ENCODE results near the gene FAM151A.

FAM151A gene

GRCh38 chr1:54580856-54581550 lies 42.3 kb downstream of the FAM151A start:
- H3K36me3 Mint-ChIP-seq, result no peaks in the 10 kb centered on the region
- no peaks in the 10 kb centered on the region for H3K9me3 Mint-ChIP-seq
- H3K4me1 Mint-ChIP-seq, result no peaks in the 10 kb centered on the region
- no peak overlapping the region for H3K27ac Mint-ChIP-seq
- no peak for ATAC-seq
- H3K4me3 Mint-ChIP-seq, result no peak overlapping the region
- no peaks in the 10 kb centered on the region for H3K27me3 Mint-ChIP-seq

- ATAC-seq, result no peak
- Mint-ChIP-seq H3K4me3 (no peak overlapping the region), H3K27ac (no peak overlapping the region), H3K36me3 (no peaks in the 10 kb centered on the region), H3K9me3 (no peaks in the 10 kb centered on the region), H3K4me1 (no peaks in the 10 kb centered on the region), H3K27me3 (peaks cover 16% of the 10 kb centered on the region)
Observed at GRCh38 chr1:54579337-54579781, 44.0 kb downstream of the FAM151A start.

- H3K4me3 Mint-ChIP-seq, result no peak overlapping the region
- no peaks in the 10 kb centered on the region for H3K9me3 Mint-ChIP-seq
- no peak for ATAC-seq
- no peaks in the 10 kb centered on the region for H3K4me1 Mint-ChIP-seq
- peaks cover 26% of the 10 kb centered on the region for H3K27me3 Mint-ChIP-seq
- no peaks in the 10 kb centered on the region for H3K36me3 Mint-ChIP-seq
- no peak overlapping the region for H3K27ac Mint-ChIP-seq
Observed at GRCh38 chr1:54577612-54578011, 45.7 kb downstream of the FAM151A start.

- Mint-ChIP-seq H3K9me3 (no peaks in the 10 kb centered on the region), H3K4me3 (no peak overlapping the region), H3K36me3 (no peaks in the 10 kb centered on the region), H3K4me1 (no peaks in the 10 kb centered on the region), H3K27ac (no peak overlapping the region), H3K27me3 (peaks cover 38% of the 10 kb centered on the region)
- no peak for ATAC-seq
Observed at GRCh38 chr1:54575605-54576290, 47.6 kb downstream of the FAM151A start.

GRCh38 chr1:54575161-54575560 lies 48.2 kb downstream of the FAM151A start:
- Mint-ChIP-seq H3K36me3 (no peaks in the 10 kb centered on the region), H3K9me3 (no peaks in the 10 kb centered on the region), H3K27ac (no peak overlapping the region), H3K4me3 (no peak overlapping the region), H3K4me1 (no peaks in the 10 kb centered on the region), H3K27me3 (peaks cover 38% of the 10 kb centered on the region)
- ATAC-seq, result no peak

- no peaks in the 10 kb centered on the region for H3K9me3 Mint-ChIP-seq
- H3K36me3 Mint-ChIP-seq, result no peaks in the 10 kb centered on the region
- peaks cover 44% of the 10 kb centered on the region for H3K27me3 Mint-ChIP-seq
- ATAC-seq, result no peak
- no peak overlapping the region for H3K27ac Mint-ChIP-seq
- no peaks in the 10 kb centered on the region for H3K4me1 Mint-ChIP-seq
- no peak overlapping the region for H3K4me3 Mint-ChIP-seq
Observed at GRCh38 chr1:54574158-54574778, 49.1 kb downstream of the FAM151A start.

GRCh38 chr1:54572542-54572850 lies 50.8 kb downstream of the FAM151A start:
- Mint-ChIP-seq H3K4me3 (no peak overlapping the region), H3K36me3 (no peaks in the 10 kb centered on the region), H3K27ac (no peak overlapping the region), H3K27me3 (peaks cover 56% of the 10 kb centered on the region), H3K9me3 (no peaks in the 10 kb centered on the region), H3K4me1 (no peaks in the 10 kb centered on the region)
- ATAC-seq, result no peak

GRCh38 chr1:54571803-54572541 lies 51.4 kb downstream of the FAM151A start:
- Mint-ChIP-seq H3K27me3 (peaks cover 60% of the 10 kb centered on the region), H3K4me3 (no peak overlapping the region), H3K9me3 (no peaks in the 10 kb centered on the region), H3K27ac (no peak overlapping the region), H3K36me3 (no peaks in the 10 kb centered on the region), H3K4me1 (no peaks in the 10 kb centered on the region)
- no peak for ATAC-seq

- Mint-ChIP-seq H3K4me1 (no peaks in the 10 kb centered on the region), H3K27me3 (peaks cover 60% of the 10 kb centered on the region), H3K9me3 (no peaks in the 10 kb centered on the region), H3K36me3 (no peaks in the 10 kb centered on the region), H3K27ac (no peak overlapping the region), H3K4me3 (no peak overlapping the region)
- no peak for ATAC-seq
Observed at GRCh38 chr1:54571326-54571725, 52.0 kb downstream of the FAM151A start.

- no peaks in the 10 kb centered on the region for H3K4me1 Mint-ChIP-seq
- no peaks in the 10 kb centered on the region for H3K9me3 Mint-ChIP-seq
- no peaks in the 10 kb centered on the region for H3K36me3 Mint-ChIP-seq
- no peak for ATAC-seq
- no peak overlapping the region for H3K27ac Mint-ChIP-seq
- no peak overlapping the region for H3K4me3 Mint-ChIP-seq
- H3K27me3 Mint-ChIP-seq, result peaks cover 52% of the 10 kb centered on the region
Observed at GRCh38 chr1:54570161-54570560, 53.2 kb downstream of the FAM151A start.

- no peak overlapping the region for H3K4me3 Mint-ChIP-seq
- H3K9me3 Mint-ChIP-seq, result no peaks in the 10 kb centered on the region
- no peak for ATAC-seq
- H3K27me3 Mint-ChIP-seq, result peaks cover 43% of the 10 kb centered on the region
- no peaks in the 10 kb centered on the region for H3K36me3 Mint-ChIP-seq
- no peak overlapping the region for H3K27ac Mint-ChIP-seq
- H3K4me1 Mint-ChIP-seq, result no peaks in the 10 kb centered on the region
Observed at GRCh38 chr1:54569339-54569738, 54.0 kb downstream of the FAM151A start.

GRCh38 chr1:54567961-54568360 lies 55.4 kb downstream of the FAM151A start:
- Mint-ChIP-seq H3K4me3 (no peak overlapping the region), H3K9me3 (no peaks in the 10 kb centered on the region), H3K36me3 (no peaks in the 10 kb centered on the region), H3K27me3 (peaks cover 37% of the 10 kb centered on the region), H3K4me1 (no peaks in the 10 kb centered on the region), H3K27ac (no peak overlapping the region)
- no peak for ATAC-seq

GRCh38 chr1:54566438-54567141 lies 56.7 kb downstream of the FAM151A start:
- Mint-ChIP-seq H3K4me1 (no peaks in the 10 kb centered on the region), H3K4me3 (no peak overlapping the region), H3K27me3 (peaks cover 24% of the 10 kb centered on the region), H3K9me3 (no peaks in the 10 kb centered on the region), H3K27ac (no peak overlapping the region), H3K36me3 (no peaks in the 10 kb centered on the region)
- ATAC-seq, result no peak

- H3K27ac Mint-ChIP-seq, result no peak overlapping the region
Observed at GRCh38 chr1:54565113-54565501, 58.2 kb downstream of the FAM151A start.

More at GRCh38 chr1:54565113-54565501, 58.2 kb downstream of the FAM151A start:
- H3K36me3 Mint-ChIP-seq, result no peaks in the 10 kb centered on the region
- ATAC-seq, result peak; percentile 46
- peaks cover 25% of the 10 kb centered on the region for H3K27me3 Mint-ChIP-seq
- H3K4me1 Mint-ChIP-seq, result no peaks in the 10 kb centered on the region
- H3K9me3 Mint-ChIP-seq, result no peaks in the 10 kb centered on the region
- H3K4me3 Mint-ChIP-seq, result no peak overlapping the region
